HG02870 (cell line): Measurements from ENCODE around the gene PUM2.
"Not testable (repeated sequence)": the region's sequence is repeated elsewhere in the genome, so short reads cannot be mapped to it uniquely, and the experiment has no call there.

ENCODE experiments used
- ATAC-seq: cut with Tn5 transposase; IDR thresholded peaks from one replicate; pipeline ENCODE4 v1.9.1; 2021; ENCODE audit warnings: mild to moderate bottlenecking, moderate library complexity; ENCODE audit not compliant: unreplicated experiment

The PUM2 gene, protein sequence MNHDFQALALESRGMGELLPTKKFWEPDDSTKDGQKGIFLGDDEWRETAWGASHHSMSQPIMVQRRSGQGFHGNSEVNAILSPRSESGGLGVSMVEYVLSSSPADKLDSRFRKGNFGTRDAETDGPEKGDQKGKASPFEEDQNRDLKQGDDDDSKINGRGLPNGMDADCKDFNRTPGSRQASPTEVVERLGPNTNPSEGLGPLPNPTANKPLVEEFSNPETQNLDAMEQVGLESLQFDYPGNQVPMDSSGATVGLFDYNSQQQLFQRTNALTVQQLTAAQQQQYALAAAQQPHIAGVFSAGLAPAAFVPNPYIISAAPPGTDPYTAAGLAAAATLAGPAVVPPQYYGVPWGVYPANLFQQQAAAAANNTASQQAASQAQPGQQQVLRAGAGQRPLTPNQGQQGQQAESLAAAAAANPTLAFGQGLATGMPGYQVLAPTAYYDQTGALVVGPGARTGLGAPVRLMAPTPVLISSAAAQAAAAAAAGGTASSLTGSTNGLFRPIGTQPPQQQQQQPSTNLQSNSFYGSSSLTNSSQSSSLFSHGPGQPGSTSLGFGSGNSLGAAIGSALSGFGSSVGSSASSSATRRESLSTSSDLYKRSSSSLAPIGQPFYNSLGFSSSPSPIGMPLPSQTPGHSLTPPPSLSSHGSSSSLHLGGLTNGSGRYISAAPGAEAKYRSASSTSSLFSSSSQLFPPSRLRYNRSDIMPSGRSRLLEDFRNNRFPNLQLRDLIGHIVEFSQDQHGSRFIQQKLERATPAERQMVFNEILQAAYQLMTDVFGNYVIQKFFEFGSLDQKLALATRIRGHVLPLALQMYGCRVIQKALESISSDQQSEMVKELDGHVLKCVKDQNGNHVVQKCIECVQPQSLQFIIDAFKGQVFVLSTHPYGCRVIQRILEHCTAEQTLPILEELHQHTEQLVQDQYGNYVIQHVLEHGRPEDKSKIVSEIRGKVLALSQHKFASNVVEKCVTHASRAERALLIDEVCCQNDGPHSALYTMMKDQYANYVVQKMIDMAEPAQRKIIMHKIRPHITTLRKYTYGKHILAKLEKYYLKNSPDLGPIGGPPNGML

DNA sequence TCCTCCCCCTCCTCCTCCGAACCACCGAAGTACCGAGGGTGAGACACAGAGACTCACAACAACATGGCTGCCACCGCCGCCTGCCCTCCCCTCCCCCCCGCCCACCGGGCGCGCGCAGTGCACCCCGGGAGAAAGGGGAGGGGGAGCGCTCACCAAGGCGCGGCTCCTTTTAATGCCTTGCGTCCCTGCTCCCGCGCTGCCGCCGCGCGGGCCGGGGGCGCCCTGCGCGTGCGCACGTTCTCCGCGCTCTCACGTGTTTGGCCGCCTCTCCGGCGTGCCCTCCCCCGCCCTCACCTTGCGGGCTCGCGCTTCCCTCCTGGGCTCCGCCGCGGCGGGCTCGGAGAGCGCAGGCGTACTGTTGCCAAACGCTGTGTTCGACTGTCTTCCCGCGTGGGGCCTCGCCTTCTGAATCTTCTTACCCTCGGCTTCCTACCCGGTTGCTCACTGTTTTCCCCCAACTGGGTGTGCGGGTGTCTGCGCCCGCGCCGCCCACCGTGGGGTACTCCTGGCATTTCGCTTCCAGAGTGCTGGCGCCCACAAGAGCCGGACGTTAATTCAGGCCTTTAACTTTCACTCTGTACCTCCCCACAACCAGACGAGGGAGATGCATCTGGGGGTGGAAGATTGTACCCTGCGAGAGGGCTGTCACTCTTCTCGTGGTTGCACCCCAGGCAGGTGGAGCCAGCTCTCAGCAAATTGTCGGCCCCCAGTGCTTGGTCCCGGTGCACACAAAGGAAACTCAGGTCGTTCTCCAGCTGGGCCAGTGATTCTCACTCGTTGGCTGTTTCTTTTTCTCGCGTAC, at the start of gene PUM2:
TSS of gene PUM2 (minus strand) at position 92 of the 802 bp plus-strand sequence. CDS start 23,484 bp downstream, outside the sequence.
- peak; percentile 71 for ATAC-seq

DNA sequence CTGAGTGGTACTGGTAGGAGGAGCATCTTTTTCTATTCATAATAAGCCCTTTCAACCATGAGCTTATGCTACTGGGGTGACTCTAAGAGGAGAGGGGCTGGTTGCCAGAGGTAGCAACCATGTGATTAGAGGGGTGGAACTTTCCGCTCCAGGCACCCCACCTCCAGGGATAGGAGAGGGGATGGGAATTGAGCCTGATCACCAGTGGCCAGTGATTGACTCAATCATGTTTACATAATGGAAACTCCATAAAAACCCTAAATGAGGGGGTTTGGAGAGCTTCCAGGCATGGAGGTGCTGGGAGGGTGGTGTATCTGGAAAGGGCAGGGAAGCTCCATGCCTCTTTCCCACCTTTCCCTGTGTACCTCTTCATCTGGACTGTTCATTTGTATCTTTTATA, 49.7 kb upstream of the PUM2 start:
- no peak for ATAC-seq

DNA sequence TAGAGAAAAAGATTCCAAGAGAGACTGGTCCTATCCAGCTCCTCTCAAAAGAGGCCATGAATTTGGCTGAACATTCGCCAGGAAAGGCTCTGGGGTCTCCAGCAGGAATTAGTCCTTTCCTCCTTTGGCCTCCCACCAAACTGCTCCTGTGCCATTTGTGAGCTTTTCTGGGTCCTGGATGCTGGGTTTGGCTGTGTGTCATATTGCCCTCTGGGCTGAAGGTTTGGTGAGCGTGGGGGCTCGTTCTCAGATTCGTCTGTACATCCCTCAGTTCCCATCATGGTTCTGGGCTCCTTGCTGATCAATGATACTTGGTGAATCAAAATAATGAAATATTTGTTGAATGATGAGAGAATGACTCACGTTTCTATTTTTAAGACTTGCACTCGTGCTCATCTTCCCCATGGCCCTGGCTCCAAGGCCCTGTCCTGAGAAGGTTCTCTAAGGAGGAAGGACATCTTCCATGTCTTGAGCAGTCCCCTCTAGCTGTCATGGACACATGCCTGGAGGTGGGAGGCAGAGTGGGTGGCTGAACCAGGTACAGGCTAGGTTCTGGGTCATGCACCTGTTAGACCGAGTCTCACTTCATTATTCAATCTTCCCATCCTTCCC, 48.4 kb upstream of the PUM2 start:
- ATAC-seq: no peak

DNA sequence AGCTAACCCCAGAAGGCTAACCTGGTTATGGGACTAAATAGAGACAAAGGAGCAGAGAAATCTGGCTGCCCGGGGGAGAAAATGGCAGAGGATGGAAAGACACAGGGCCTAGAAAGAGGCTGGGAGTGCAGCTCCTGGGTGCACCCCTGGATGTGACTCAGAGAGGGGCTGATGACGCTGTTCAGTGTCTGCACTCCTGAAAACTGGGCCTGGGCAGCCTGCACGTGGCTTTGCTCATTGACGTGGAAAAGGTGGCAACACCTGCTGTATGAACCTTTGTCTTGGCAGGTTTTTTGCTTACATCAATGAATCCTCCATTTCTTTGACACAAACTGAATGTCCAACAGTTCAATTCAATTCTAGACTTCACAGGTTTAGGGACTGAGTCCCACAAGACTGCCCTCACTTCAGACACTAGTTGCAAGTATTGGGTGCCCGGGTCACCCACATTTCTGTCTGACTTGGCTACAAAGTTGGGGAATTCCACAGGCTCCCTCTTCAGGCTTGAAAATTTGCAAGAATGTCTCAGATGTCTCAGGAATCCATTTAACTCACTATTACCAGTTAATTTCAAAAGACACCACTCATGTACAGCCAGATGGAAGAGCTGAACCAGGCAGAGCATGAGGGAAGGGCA, 47.3 kb upstream of the PUM2 start:
- no peak for ATAC-seq

DNA sequence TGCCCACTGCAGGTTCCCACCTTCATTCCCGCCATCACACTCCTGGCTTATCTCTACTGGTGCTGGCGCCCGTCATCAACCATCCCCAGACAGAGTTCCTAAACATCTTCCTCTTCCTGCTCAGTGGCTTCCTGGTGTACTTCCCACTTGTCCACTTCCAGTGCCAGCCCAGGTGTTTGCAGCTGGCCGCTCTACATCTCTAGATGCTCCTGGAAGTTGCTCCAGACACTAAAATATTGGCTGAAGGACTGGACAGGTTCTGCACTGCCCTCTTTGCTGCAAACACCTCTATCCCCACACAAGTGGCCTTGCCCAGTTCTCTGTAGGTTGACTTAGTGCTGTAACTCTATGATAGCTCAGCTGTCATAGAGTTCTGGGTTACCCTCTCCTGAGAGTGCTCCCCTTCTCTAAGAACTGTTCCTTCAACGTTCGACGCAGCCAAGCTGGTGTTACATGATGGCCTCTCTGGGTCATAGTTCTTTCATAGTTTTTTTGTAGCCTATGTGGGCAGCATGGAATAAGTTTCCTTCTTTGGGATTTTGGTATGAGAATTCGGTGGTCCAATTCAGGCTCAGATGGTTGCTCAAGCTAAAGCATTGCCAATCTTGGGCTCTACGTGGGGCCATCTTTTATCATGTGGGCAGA, 45.8 kb upstream of the PUM2 start:
- no peak for ATAC-seq

DNA sequence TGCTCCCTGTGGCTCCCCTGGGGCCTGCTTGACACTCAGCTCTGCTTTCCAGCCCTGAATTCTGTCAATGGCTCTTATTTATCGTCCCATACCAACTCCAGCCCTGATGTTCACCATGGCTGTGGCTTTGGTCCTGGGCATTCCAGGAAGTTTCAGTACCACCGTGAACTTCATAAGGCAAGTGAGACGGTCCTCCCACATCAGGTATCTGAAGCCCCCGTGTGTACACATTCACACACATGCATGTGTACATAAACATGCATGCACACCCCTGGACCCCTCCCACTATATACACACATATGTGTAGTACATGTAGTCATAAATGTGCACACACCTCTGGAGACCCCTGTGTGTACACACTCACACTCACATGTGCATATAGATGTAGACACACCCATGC, 43.3 kb upstream of the PUM2 start:
- no peak for ATAC-seq

DNA sequence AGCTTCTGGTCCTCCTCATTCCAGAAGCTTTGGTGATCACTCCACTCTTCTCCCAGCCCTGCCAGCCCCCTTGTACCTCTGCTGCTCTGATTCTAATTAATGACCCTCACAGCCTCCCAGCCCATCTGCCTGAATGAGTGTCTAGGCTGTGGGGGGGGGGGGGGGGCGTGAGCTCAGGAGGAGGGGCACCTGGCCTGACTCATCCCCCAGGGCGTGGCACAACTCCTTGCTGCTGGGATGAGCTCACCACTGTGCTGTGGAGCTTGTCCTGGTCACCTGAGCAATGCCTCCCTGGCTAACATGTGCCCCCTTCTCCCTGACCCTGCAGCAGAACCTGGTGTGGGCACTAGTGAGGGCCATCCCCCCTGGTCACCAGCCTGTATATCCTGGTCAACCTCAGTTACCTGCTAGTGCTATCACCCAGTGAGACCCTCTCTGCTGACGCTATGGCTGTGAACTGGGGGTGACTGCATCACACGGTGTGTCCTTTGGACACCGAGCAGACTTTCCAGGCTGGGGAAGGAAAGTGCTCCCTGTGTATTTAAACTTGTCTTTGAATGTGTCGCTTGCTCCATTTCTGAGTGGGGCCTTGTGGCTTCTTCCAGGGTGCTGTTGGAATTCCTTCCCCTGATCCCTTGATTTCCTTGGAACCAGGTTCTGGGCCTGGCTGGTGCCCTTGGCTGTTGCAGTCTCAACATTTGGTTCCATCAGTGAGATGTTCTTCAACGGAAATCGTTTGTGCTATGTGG, 41.5 kb upstream of the PUM2 start:
- no peak for ATAC-seq

DNA sequence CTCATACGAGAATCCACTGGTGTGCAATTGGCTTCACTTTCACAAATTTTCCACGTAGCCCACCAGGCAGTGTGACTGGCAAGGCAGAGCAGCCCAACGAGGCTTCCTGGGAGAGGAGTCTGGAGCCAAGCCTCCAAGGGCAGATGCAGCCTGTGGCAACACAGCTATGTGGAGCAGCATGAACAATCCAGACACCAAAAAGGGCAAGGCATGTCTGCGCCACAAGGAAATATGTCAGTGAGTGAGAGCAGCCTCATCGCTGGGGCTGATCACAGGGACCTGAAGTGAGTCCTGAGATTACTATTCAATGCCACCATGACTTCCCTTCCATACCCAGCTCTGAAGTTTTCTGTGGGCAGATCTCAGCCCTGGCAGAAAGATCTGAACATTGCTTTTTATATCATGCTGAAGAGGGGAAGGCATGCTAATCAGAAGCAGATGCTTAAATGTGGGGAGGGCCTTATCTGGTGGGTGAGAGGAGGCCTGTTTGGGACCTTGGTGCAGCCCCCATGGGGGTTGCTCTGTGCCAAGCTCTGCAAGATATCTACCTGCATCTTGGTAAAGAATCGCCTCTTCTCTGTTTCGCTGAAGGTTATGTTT, 40.0 kb upstream of the PUM2 start:
- no peak for ATAC-seq

DNA sequence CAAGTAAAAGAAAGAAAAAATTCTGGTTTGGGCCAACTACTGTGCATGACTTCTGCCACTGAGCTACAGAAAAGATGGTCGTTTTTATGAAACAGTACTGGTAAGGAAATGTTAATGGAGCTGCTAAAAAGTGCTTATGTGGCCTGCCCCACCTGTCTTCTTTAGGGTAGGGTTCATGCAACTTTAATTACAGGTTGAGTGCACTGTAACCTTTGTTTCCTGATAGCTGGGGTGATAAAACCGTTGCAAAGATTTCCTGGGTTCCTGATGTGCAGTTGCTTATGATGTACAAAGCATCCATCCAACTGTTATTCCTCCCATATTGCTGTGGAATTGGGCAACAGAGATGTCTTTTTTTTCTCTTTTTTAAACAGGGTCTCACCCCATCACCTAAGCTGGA, 34.3 kb upstream of the PUM2 start:
- no peak for ATAC-seq

DNA sequence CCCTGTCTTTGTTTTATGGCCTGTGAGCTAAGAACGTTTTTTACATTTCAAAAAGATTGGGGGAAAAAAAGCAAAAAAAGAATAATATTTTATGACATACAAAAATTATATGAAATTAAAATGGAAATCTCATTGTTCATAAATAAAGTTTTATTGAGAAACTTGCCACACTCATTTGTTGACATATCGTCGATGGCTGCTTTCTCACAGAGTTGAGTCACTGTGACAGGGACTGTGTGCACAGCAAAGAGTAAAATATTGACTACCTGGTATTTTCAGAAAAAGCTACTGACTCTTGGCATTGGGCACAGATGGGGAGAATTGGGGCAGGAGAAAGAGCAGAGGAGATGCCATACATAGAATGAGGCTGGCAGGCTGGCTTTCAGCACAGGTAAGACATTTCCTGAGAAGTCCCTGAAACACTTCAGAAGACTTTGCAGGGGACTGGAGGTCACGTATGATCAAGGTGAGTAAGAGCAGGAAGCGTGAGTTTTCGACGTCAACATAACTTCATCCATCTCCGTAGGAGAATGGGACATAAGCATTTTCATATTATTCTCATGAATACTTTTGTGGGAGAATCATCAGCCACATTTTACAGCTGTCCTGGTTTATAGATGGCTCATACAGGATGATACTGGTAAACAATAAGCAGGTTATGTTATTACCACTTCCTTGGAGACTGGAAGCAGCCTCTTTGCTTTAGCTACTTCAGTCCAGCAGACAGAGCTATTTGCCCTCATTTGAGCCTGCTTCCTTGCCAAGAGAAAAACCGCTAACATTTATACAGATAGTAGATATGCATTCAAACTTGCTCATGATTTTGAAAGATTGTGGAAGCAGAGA, 32.5 kb upstream of the PUM2 start:
- ATAC-seq: no peak

DNA sequence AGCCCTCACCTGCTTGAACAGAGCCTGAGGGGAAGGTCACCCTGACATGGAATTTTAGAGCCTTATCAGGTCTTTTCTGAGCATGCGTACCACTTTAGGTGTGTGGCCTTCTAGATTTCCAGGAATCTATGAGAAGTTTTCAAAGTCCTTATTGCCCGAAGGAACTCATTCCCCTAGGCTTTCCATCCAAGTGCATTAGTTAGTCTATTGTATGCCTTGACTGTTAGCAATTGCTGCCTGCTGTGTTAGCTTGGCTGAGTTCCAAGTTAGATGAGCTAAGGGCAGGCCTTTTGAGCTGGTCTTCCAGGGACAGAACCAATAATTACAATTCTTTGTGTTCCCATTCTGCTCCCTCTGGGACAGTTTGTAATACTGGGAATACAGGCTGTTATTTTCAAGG, 30.8 kb upstream of the PUM2 start:
- ATAC-seq: no peak

DNA sequence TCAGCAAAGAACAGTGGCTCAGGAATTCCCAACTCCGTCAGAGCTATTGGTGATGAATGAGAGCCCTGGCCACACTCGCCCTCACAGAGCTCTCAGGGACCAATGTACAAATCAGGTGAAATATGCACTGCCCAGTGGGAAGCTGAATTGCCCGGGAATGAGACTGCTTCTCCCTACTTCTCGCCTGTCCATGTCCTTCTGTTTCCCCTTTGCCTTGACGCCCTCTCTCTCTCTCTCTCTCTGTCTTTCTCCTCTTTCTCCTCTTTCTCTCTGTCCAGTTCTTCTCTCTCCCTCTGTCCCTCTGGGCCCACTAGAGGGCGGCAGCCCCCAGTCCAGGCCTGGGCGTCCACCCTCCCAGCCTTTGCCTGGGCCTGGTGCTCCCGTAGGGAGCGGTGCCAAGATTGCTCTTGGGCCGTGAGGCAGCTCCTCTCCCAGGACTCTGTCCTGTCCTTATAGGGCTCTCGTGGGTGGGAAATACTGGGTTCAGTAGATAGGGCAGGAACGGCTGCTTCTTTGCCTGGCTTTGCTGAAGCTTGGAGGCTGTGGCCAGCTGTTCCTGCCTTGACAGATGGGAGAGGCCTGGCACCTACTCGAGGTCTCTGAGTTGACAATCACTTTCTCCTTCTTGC, 28.4 kb upstream of the PUM2 start:
- ATAC-seq: no peak

DNA sequence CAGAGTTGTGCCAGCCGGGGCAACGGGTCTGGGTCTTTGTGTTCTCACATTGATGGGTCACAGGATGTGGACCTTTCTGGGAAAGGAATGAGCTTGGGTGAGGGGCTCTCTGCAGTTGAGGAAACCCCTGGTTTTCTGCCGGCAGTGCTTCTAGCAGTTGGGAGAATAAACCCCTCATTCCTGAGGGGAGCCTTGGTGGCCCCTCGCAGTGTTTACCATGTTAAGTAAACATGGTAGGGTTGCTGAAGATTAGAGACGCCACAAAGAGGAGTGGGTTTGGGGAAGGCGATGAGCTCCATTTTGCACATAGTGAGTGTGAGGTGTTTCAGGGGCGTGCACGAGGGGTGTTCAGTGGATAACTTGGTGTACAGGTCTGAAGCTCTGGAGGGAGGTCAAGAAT, 27.7 kb upstream of the PUM2 start:
- ATAC-seq: no peak

DNA sequence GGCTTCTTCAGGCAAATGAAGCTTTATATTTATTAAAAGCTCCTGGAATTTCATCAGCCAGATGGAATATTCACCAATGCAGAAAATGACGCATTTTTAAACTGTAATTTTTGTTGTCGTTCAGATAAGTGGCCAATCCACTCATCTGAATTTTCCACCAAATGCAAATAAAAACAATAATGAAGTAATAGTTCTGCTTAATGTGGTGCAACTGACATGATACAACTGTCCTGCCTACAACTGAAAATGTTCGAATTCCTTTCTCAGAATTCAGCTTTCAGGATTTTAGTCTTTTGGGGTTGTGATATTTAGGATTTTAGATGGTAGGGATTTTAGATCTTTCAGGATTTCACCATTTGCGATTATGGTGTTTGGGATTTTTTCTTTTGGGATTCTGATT, 27.1 kb upstream of the PUM2 start:
- ATAC-seq: no peak

DNA sequence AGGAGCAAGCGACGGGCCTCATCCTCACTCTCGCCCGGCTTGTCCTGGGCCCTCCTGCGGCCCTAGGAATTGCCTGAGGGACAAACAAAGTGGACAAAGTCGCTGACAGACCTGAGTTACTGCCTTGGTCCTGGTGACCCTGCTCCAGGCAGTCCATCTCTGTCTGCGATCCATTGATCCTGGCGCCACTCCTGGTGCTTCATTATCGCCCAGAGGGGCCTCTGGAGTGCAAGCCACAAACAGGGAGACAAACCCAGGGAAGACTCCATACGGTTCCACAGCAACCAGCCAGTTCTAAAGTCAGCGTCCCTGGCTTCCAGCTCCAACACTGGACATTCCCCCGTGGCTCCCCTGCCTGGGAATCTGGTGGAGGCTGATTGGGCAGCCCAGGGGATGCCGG, 24.3 kb upstream of the PUM2 start:
- ATAC-seq: not testable (repeated sequence)

DNA sequence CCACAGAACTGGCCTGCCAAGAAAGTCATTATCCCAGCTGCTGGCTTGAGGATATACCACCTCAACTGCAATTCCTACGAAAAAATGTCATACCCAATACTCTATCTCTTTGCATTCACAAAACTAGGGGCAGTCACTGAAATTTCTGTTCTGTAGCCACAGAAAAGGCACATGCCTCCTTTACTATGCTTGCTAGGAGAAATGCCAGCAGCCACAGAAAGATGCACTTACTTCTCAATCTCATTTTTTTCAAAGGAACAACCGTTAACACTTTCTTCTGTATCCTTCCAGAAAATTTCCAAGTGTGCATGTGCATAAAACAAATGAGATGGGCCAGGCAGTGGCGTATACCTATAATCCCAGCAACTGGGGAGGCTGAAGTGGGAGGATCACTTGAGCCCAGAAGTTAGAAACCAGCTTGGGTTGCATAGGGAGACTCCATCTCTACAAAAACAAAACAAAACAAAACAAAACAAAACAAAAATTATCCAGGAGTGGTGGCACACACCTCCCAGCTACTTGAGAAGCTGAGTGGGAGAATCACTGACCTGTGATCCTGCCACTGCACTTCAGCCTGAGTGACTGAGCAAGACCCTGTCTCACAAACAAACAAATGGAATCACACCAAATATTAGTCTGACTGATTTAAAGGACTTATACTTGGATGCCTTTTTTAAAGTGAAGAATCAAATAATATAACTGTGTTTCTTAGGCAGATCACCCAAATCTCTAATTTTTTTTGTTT, 22.4 kb upstream of the PUM2 start:
- no peak for ATAC-seq
